Jurkat, Clone E6-1 (cell line): ENCODE data around the gene THSD8.
"Not testable (repeated sequence)": the region's sequence is repeated elsewhere in the genome, so short reads cannot be mapped to it uniquely, and the experiment has no call there.

Experiments used
- DNase-seq: peaks from one replicate; pipeline ENCODE4 v3.0.0-alpha.2; 2011; ENCODE audit warnings: low read depth, low spot score
- H3K4me3 ChIP-seq: 2 replicates; pipeline ENCODE4 v1.5.1; 2011; ENCODE audit warnings: mild to moderate bottlenecking, low read length, control low read depth, moderate library complexity

Gene THSD8

DNA sequence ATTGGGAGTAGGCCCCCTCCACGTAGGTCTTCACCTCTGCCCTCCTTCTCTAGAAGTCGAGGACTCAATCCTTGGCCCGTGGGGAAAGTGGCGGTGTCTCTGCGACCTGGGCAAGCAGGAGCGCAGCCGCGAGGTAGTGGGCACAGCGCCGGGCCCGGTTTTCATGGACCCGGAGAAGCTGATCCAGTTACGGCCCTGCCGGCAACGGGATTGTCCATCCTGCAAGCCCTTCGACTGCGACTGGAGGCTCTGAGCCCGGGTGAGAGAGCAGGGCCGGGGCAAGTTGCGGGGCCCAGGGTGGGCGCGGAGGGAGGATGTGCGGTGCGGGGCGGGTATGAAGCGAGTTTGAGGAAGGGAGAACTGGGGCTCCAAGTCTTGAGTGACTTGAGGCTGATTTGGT is 2.2 kb downstream of the THSD8 start:
- no peak for DNase-seq
- H3K4me3 ChIP-seq, result no peak overlapping the region

- peak within 1 kb of the TSS; percentile 92 for H3K4me3 ChIP-seq
- DNase-seq, result peak; percentile 86
Measured at GRCh38 chr19:12806242-12807081, 4.6 kb downstream of the THSD8 start, which contains the start of gene RNASEH2A. RNASEH2A (plus strand) TSS chr19:12806584; CDS start chr19:12806674, 90 bp downstream.

DNA sequence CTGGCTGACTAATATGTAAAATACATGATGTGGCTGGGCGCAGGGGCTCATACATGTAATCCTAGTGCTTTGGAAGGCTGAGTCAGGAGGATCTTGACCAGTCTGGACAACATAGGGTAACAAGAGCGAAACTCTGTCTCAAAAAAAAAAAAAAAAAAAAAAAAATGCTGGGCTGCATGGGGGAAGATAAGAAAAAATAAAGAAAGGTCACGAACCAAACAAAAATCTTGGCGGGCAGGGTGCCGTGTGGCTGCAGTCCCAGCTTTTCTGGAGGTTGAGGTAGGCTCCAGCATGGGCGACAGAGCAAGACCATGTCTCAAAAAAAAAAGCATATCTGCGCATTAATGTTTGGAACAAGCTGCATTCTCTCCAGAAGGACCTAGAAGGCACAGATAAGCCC is 13.2 kb downstream of the THSD8 start:
- no peak for DNase-seq
- H3K4me3 ChIP-seq, result no peak overlapping the region

DNA sequence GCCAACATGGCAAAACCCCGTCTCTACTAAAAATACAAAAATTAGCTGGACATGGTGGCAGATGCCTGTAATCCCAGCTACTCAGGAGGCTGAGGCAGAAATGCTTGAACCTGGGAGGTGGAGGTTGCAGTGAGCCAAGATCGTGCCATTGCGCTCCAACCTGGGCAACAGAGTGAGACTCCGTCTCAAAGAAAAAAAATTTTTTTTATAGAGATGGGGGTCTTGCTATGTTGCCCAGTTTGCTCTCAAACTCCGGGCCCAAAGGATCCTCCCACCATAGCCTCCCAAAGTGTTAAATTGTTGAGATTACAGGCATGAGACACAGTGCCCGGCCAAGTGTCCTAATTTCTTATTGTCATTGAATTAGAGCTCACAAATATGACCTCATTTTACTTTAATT is 15.3 kb downstream of the THSD8 start:
- not testable (repeated sequence) for H3K4me3 ChIP-seq, DNase-seq

GRCh38 chr19:12817810-12818209 is 15.9 kb downstream of the THSD8 start:
- DNase-seq, H3K4me3 ChIP-seq: not testable (repeated sequence)

DNA sequence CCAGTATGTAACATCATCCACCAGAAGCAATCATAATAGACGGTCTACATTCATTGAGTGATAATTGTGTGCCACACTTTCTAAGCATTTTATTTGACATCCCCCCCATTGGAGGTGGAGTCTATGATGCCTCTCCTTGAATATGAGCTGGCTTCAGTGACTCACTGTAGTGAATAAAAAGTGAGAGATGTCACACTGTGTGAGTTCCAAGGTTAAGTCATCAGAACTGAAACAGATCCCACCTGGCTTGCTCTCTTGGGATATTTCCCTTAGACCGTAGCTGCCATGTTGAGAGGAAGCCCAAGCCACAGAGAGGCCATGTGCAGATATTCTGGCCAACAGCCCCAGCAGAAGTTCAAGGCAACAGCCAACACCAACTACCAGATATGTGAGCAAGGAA is 19.9 kb downstream of the THSD8 start:
- no peak for DNase-seq
- no peak overlapping the region for H3K4me3 ChIP-seq

- no peak overlapping the region for H3K4me3 ChIP-seq
- DNase-seq, result no peak
Measured at GRCh38 chr19:12825254-12826131, 23.6 kb downstream of the THSD8 start.

DNA sequence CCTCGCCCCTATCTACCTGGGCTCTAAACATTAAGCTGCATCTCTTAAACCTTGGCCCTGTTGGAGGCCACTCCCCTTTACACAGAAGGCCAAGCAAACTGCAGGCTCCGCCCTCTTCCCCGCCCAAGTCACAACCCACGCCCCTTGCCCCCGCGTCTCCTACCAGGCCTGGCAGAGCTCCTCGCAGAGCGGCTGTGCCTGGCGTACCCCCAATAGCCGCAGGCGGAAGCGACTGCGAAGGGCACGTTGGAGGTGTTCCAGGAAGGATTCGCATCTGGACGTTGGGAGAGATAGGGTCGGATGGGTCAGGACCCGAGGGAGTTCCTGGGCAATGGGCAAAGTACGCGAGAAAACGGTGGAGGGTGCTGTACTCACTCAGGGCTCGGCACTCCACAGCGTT is 26.6 kb downstream of the THSD8 start:
- DNase-seq, result peak; percentile 71
- peak overlapping the region; percentile 3; the same call in 1 of the 2 replicates for H3K4me3 ChIP-seq

- no peak for DNase-seq
- H3K4me3 ChIP-seq, result peak overlapping the region; percentile 33
Measured at GRCh38 chr19:12833418-12833737, 31.5 kb downstream of the THSD8 start.

GRCh38 chr19:12833738-12834565 is 32.1 kb downstream of the THSD8 start:
- H3K4me3 ChIP-seq, result peak overlapping the region; percentile 49
- no peak for DNase-seq

GRCh38 chr19:12834566-12834943 is 32.7 kb downstream of the THSD8 start, which contains the start of gene RTBDN:
RTBDN (minus strand) TSS chr19:12834579; CDS start chr19:12829979, 4,600 bp downstream.
- H3K4me3 ChIP-seq, result peak within 1 kb of the TSS; percentile 49
- DNase-seq, result no peak

DNA sequence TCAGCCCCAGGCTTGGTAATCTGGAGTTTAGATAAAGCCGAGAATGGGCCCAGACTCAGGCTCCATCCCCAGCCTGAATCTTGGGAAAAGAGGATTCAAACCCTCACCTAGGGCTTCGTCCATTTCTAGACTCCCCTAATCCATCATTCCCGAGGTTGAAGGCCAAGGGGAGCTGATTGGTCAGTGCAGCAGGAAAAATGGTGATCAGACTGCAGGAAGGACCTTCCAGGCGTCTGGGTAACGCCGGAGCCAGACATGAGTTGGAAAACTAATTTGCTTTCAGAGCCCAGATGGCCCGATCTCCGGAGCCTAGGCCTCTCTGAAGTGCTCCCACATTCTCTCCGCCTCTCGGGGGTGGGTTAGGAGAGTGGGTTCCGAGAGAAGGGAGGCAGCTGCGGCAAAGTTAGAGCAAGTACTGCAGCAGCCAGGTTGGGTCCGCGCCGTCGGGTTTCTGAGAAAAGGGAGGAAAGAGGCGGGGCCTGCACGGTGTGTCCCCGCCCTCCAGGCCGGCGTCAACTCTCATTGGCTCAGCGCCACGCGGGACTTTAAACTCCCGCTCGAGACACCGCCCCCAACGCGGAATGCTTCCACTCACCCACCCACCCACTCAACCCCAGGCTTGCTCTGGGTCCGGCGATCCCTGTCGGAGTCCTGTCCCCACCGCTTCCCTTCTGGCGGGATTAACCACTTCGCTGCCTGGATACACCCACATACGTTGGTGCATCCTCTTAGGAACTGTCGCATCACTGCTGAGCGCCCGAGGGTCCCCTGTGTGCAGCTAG is 33.3 kb downstream of the THSD8 start:
- DNase-seq, result peak; percentile 36
- H3K4me3 ChIP-seq, result no peak overlapping the region

DNA sequence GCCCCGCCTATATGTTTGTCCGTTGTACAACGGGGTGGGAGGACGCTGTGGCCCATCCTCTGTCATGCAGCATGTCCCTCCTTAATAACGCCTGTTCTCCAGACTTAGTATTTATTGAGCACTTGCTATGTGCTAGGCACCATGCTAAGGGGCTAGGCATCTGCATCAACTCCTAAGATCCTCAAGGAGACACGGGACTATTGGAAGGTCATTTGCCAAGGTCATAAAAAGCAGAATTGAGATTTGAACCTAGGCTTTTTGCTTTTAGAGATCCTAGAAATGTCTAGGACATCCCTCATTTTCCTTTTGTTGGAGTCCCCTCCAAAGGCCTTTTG is 34.6 kb downstream of the THSD8 start:
- no peak overlapping the region for H3K4me3 ChIP-seq
- no peak for DNase-seq

DNA sequence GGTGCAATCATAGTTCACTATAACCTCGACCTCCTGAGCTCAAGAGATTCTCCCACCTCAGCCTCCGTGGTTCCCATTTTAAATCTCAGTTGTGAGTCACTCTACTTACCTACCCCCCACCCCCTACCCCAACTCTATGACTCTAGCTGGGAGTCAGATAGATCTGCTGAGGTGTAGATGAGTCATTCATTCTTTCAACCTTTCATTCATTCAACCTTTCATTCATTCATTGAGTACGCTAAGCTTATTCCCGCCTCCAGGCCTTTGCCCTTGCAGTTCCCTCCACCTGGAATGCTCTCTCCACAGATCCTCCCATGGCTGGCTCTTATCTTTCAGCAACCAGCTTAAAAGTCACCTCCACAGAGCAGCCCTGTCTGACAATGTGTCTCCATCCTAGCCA is 35.4 kb downstream of the THSD8 start:
- DNase-seq, result no peak

GRCh38 chr19:12838182-12838885 is 36.5 kb downstream of the THSD8 start, which contains the start of gene MAST1:
MAST1 (plus strand) TSS chr19:12838515; CDS start chr19:12838573, 58 bp downstream.
- peak within 1 kb of the TSS; percentile 70 for H3K4me3 ChIP-seq
- DNase-seq, result no peak

More for the DNA sequence above, 35.4 kb downstream of the THSD8 start:
- H3K4me3 ChIP-seq, result no peak overlapping the region

- DNase-seq, result peak; percentile 56
- peak overlapping the region; percentile 70 for H3K4me3 ChIP-seq
Measured at GRCh38 chr19:12838886-12839756, 37.3 kb downstream of the THSD8 start.
